ENCODE data around the gene SLITRK3.

DNA sequence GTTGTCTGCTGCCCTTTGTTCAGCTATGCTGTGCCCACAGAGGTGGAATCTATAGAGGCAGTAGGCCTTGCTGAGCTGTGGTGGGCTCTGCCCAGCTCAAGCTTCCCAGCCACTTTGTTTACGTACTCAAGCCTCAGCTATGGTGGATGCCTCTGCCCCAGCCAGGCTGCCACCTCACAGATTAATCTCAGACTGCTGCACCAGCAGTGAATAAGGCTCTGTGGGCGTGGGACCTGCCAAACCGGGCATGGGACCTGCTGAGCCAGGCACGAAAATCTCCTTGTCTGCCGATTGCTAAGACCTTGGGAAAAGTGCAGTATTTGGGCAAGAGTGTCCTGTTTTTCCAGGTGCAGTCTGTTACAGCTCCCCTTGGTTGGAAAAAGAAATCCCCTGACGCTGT, 26.8 kb downstream of the SLITRK3 start:
- TF ChIP-seq, protein P1, sequence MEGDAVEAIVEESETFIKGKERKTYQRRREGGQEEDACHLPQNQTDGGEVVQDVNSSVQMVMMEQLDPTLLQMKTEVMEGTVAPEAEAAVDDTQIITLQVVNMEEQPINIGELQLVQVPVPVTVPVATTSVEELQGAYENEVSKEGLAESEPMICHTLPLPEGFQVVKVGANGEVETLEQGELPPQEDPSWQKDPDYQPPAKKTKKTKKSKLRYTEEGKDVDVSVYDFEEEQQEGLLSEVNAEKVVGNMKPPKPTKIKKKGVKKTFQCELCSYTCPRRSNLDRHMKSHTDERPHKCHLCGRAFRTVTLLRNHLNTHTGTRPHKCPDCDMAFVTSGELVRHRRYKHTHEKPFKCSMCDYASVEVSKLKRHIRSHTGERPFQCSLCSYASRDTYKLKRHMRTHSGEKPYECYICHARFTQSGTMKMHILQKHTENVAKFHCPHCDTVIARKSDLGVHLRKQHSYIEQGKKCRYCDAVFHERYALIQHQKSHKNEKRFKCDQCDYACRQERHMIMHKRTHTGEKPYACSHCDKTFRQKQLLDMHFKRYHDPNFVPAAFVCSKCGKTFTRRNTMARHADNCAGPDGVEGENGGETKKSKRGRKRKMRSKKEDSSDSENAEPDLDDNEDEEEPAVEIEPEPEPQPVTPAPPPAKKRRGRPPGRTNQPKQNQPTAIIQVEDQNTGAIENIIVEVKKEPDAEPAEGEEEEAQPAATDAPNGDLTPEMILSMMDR (IDR thresholded peaks at IDR 0.05) = no peak
- TF ChIP-seq POLR2A (IDR thresholded peaks at IDR 0.05) (no peak), POLR2AphosphoS5 (IDR thresholded peaks at IDR 0.05; ENCODE audit: insufficient read depth in 1 of 2, low read depth in 1 of 2) (no peak)

Data from vagina (tissue), 2 donors.